HG03354 (cell line): ENCODE data around the gene CCDC18.
"Not testable (repeated sequence)": the region's sequence is repeated elsewhere in the genome, so short reads cannot be mapped to it uniquely, and the experiment has no call there.

Source experiments
- ATAC-seq: cut with Tn5 transposase; IDR thresholded peaks from one replicate; pipeline ENCODE4 v1.9.1; 2021; ENCODE audit warnings: mild to moderate bottlenecking; ENCODE audit not compliant: unreplicated experiment, poor library complexity, severe bottlenecking

Gene CCDC18

DNA sequence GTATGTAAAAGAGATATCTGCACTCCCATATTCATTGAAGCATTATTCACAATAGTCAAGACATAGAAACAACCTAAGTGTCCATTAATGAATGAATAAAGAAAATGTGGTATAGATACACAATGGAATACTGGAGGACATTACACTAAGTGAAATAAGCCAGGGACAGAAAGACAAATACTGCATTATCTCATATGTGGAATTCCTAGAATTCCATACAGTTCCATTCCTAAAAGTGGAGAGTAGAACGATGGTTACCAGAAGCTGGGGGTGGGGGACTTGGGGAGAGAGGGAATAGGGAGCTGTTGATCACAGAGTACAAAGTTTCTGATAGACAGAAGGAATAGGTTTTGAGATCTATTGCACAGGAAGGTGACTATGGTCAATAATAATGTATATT lies 7.7 kb upstream of the CCDC18 start:
- ATAC-seq, result no peak

DNA sequence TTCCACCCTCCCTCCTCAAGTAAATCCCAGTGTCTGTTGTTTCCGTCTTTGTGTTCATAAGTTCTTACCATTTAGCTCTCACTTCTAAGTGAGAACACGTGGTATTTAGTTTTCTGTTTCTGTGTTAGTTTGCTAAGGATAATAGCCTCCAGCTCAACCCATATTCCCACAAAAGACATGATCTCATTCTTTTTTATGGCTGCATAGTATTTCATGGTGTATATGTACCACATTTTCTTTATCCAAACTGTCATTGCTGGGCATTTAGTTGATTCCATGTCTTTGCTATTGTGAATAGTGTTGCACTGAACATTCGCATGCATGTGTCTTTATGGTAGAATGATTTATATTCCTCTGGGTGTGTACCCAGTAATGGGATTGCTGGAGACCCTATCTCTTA lies 5.9 kb upstream of the CCDC18 start:
- ATAC-seq, result not testable (repeated sequence)

DNA sequence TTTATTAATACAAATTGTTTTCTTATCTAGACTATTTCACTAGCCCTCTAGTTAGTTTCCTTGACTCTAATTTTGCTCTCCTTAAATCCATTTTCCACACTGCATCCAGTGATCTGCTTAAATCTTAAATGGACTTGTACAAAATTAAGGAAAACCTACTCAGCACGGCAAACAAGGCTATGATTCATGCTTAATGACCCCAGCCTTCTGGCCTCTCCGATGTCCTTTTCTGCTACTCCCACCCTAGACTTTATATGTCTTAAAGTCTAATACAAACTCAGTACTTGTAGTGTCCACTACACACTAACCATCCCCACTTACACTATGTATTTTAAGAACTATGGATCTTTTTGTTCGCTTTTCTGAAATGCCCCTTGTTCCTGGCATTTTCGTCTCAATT lies 2.5 kb upstream of the CCDC18 start:
- no peak for ATAC-seq

DNA sequence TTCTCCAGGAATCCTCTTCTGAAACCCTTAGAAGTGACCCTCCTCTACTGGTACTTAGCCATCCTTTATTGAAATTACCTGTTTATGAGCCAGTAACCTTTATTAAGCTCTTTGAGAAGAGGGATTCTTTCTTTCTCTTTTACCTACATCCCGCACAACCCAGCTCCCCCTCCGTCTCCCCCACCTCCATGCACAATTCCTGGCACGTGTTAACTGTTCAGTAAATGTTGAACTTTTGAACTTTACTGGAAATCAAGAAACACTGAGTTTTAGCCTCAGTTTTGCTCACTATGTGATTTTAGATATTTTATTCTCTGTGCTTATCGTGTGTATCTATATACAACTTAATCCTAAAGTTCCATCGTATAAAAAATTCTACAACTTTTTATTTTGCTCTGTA lies 2.1 kb upstream of the CCDC18 start:
- ATAC-seq, result no peak

DNA sequence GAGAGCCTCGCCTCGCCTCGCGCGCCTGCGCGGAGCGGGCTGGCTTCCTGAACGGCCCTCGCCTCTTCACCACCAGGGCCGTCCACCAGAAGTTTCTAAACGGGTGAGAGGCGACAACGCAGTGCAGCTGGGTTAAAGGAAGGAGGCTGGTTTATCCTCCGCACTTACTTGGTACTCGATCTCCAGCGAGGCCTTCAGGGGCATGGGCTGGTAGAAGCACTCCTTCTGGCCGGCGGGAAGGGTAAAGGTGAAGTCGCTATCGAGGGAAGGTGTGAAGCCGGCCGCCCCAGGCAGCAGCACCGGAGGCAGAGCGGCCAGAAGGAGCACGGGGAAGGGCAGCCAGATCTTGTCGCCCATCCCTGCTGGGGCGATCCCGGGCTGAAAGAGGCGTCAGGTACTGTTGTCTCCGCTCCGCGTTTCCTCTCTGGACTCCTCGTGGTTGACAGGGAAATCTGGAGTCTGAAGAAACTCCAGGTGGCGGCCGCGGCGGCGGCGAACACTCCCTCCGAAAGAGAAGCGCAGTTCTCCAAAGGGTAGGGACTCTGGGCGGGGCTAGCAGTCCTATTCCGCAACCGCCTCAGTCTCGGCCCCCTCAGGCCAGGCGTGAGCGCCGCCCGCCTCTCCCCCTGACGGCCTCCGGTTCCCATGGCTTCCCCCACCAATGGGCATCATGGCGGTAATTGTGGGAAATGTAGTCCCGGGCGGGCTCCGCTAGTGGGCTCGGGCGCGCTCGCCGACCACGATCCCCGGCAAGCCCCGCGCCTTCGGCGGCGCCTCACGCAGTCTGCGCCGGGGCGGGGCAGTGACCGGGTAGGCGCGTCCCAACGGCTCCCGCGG lies 420 bp upstream of the CCDC18 start, which contains the start of gene TMED5:
Gene TMED5 (minus strand): TSS at position 528 of the 837 bp plus-strand sequence. CDS start 171 bp downstream, at position 357.
- ATAC-seq, result peak; percentile 88

DNA sequence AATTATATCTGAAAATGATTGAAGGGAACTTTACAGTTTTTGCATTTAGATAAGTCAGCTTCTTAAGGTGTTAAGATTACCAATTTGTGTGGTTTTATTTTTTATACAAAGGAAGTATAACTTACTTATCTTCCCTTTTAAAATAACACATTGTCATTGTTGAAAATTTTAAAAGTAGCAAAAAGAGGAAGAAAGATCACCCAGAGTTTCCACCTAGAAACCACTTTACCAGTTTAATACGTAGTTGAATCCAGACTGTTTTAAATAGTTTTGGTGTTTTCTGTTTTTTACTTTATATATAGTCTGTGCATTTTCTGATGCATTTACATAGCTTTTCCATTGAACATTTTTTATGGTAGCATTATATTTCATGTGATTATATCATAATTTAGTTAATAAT lies 6.1 kb downstream of the CCDC18 start:
- no peak for ATAC-seq

DNA sequence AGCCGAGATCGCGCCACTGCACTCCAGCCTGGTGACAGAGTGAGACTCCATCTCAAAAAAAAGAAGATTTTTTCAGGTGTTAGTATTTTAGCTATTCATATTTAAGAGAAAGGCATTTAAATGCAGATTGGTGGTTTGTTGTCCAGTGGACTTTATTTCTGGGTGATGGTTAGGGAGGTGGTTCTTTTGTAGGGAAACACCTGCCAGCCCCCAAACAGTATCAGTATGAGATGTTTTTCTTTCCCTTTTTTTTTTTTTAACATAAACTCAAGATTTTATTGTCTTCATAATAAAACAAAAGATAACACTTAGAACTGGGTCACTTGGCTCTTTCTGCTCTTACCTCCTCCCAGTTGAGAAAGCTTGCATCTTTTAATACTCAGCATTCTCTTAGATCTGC lies 9.9 kb downstream of the CCDC18 start:
- ATAC-seq, result no peak

DNA sequence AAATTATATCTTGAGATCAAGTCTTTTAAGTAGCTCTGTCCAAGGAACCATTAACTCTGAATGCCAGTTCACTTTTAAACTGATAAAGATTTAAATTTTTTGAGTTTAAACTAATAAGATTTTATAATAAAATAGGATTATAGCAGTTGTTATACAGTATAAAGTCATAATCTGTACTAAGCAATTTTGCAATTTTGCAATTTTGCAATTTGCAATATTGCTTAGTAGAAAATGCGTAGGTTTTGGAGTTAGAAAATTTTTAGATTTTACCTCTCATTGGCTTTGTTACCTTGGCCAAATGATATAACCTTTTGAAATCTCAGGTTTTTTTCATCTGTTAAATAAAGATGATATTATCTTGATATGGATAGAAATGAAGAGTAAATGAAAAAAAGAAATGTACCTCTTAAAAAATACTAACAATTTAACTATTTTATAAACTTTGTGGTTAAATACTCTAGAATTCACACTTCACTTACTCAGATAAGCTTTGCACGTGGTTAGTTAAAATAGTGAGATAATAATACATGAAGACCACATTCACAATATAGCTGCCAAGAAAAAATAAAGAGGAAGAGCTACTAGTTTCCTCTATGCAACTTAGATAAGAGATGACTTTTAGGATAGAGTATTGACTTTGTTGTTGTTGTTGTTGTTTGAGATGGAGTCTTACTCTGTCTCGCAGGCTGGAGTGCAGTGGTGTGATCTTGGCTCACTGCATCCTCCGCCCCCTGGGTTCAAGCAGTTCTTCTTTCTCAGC lies 13.9 kb downstream of the CCDC18 start:
- ATAC-seq, result no peak

DNA sequence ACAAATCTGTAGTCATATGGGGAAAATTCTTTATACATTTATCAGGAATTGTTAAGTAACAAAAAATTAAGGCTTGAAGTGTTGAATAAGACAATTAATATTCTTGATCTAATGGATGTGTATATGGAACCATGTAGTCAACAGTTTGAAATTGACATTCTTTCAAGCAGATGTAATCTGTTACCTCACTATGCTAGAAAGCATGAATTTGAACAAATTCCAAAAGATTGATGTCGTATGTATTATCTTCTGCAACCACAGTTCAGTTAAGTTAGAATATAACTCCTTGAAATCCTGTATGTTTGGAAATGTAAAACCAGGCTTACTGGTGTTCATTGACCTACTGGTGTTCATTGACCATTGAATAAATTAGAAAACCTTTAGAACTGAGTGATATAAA lies 16.1 kb downstream of the CCDC18 start:
- no peak for ATAC-seq

DNA sequence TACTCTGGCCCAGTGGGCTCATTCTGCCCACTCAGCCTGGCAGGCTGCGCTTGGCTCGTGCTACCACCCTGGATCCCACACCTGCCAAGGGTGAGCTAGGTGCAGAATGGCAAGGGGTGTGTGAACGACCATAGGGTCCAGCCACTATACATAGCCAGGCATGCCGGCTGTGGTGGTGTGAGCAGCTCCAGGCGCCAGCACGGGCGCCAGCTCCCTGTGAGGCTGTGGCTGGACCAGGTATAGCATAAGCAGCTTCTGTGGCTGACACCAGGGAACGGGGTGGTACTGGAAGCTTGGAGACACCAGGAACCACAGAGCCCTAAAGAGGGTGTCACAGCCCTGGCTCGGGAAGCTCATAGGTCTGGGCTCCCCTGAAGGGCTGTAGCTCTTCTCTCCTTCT lies 18.6 kb downstream of the CCDC18 start:
- ATAC-seq, result no peak

DNA sequence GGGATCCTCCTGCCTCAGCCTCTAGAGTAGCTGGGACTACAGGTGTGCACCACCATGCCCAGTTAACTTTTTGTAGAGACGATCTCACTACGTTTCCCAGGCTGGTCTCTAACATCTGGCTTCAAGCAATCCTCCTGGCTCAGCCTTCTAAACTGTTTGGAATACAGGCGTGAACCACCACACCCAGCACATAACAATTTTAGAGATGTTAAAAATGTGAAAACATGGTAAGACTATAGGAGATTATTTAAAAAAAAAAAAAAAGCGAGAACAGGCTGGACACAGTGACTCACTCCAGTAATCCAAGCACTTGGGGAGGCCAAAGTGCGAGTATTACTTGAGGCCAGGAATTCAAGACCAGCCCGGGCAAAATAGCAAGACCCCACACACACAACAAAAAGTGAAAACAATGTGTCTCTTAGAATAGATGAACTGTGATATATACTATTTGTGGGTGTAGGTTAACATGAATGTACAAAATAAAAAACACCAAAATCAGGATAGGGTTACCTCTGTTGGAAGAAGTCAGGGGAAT lies 19.6 kb downstream of the CCDC18 start:
- no peak for ATAC-seq

DNA sequence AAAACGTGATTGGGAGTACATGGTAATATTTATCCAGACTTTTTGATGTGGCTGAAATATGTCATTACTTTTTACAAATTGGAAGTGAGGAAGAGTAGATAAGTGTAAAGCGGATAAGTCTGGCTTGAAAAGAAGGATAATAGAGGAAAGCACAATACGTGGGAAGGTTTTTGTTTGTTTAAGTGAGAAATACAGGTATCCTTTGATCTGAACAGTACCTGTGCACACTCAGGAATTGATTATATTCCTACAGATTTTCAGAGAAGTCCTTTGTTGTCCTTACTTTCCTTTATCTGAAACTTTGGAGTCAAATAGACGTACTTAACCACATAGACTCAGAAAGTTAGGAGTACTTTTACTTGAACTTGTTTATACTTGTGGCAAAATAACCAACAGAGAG lies 20.2 kb downstream of the CCDC18 start:
- no peak for ATAC-seq

DNA sequence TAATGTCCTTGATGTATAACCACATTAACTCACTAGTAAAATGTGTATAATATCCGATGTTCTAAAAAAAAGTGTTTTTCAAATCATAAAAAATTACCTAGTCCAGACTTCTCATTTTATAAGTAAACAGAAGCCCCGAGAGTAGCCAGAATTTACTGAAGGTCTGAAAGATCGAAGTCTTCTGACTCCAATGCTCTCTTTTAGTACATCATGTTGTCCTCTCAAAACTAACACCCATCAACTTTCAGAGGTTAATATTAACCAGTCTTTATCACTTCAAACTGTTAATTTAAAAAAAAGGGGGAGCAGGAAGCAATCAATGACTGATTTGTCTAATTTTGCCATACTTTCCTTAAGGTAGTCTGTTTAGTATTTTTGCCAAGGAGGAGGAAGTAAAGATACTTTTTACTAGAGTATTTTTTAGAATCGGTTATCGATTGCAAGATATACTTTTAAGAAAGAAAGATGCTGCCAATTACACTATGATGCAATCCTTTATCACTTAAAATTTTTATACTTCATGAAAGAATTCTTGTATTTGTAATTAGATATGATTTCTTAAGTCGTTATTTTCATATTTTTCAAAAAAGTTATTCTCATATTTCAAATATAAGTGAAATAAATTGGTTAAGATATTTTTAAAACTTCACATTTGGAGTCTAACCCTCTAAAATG lies 25.5 kb downstream of the CCDC18 start:
- ATAC-seq, result no peak

DNA sequence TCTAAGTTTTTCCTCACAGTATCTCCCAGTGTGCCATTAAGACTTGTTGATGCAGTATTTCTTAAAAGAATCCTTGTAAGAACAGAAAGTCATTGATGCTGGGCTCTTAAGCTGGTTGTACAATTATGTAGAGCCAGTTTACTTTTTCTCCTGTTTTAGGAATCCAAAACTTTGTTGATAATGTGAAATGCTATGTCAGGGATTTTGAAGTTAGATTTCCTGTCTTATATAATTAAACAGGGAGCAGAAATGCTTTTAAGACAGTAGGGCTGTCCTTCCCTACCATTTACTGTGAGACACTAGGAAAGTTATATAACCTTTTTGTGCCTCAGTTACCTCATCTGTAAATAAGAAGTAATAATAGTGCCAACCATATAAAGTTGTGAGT lies 26.0 kb downstream of the CCDC18 start:
- ATAC-seq, result no peak

DNA sequence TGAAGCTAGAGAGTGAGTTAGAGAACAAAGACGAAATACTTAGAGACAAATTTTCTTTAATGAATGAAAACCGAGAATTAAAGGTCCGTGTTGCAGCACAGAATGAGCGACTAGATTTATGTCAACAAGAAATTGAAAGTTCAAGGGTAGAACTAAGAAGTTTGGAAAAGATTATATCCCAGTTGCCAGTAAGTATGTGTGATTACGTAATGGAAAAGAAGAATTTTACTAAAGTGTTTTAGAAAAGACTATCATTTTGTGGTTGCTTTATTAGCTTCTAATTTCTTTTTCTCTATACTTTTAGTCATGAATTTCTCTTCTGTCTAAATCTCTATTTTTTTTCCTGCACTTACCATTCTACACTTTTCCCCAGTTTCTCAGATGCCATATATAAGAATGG lies 26.7 kb downstream of the CCDC18 start:
- ATAC-seq, result no peak

DNA sequence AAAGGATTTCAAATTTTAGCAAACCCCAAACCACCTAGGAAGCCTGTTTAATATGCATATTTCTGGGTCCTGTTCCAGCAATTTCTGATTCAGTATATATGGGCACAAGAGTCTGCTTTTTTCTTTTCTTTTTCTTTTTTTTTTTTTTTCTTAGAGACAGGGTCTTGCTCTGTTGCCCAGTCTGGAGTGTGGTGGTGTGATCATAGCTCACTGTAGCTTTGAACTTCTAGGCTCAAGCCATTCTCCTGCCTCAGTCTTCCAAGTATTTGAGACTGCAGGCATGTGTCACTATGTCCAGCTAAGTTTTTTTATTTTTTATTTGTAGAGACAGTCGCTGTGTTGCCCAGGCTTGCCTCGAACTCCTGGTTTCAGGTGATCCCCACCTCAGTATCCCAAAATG lies 34.8 kb downstream of the CCDC18 start:
- ATAC-seq, result no peak

DNA sequence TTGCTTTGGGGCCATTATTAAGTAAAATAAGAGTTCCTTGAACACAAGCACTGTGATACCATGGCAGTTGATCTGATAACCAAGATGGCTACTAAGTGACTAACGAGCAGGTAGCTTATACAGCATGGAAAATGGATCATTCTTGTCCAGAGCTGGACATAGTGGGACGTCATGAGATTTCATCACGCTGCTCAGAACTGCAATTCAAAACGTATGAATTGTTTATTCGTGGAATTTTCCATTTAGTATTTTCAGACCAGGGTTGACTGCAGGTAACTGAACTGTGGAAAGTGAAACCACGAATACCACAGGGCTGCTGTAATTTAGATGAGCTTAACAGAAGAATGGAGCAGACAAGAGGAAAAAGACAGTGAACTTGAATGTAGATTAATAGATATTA lies 38.9 kb downstream of the CCDC18 start:
- peak; percentile 57 for ATAC-seq

DNA sequence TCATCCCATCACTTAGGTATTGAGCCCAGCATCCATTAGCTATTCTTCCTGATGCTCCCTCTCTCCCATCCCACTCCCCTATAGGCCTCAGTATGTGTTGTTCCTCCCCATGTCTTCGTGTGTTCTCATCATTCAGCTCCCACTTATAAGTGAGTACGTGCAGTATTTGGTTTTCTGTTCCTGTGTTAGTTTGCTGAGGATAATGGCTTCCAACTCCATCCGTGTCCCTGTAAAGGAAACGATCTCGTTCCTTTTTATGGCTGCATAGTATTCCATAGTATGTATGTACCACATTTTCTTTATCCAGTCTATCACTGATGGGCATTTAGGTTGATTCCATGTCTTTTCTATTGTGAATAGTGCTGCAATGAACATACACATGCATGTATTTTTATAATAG lies 40.2 kb downstream of the CCDC18 start:
- not testable (repeated sequence) for ATAC-seq

DNA sequence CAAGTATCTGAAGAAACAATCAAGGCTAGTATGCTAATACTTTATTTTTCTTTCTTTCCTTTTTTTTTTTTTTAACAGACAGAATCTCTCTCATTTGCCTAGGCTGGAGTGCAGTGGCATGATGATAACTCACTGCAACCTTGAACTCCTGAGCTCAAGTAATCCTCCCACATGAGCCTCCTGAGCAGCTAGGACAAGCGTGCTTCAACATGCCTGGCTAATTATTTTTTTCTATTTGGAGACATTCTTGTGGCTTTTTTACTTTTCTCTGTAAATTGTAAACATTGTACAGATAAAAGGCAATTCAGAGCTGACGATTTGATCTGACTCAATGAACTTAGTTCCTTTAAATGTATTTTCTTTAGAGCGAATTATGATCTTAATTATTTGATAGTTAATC lies 41.4 kb downstream of the CCDC18 start:
- ATAC-seq, result no peak

DNA sequence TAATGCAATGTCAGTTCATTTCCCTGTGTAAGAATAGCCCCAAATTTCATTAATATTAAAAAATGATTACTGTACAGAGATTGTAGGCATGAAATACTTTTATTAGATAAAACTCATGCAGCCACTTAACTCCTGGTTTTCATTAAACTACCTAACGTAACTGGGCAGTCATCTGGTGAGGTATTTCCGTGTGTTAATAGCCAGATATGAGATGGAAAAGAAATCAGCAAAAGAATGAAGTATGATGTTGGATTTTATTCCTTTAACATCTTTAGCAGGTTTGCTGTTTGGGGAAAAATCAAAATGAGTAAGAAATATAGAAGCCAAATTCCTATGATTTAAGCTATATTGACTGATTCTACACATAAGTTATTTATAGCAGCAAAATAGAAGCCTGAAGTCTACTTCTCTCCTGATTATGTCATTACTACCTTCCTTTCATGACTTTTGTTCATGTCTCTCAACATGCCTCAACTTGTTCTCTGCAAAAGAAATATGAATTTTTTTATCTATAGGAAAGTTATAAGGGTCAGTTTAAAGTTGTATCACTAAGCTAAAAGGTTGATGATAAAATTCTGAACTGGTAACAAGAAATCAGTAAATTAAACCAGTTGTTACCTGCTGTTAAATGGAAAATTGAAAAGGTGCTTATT lies 42.6 kb downstream of the CCDC18 start:
- ATAC-seq, result no peak
